HuH-7 (cell line): ENCODE results near the gene BNC2.

Experiments
- DNase-seq: peaks from one replicate; pipeline ENCODE4 v3.0.0; 2011; ENCODE audit warnings: low spot score

BNC2 gene

DNA sequence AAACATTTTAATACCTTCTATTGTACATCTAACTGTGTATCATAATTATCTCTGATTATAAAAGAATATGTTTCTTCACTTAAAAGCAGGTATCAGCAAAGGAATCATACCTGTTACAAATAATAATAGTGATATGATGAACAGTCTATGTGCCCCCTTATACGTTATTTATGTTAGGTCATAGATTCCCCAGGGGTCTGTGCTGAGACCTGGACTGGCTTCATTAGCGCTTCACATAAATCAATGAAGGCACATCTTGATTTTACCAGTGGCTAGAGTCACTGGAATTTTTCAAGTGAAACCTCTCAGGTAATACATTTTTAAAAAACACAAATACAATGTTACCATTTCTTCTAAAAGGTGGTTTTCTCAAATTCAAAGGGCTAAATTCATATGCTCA is 275.2 kb downstream of the BNC2 start:
- DNase-seq: no peak

DNA sequence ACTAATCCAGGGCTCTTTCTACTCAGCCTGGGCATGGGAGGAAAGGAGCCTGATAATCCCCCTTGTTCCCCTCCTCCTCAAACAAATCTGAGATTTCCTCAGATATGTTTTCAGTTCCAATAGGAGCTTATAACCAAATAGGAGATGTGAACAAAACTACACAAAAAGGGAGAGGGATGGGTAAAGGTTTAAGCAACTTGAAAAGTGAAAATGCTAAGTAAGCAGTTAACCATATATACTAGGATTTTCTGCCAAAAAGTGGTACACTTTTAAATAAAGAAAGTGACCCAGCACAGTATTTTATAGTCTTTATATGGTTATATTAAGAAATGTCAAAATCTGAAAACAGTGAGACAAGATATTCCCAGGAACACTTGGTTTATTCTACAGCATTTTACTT is 275.7 kb downstream of the BNC2 start:
- no peak for DNase-seq

DNA sequence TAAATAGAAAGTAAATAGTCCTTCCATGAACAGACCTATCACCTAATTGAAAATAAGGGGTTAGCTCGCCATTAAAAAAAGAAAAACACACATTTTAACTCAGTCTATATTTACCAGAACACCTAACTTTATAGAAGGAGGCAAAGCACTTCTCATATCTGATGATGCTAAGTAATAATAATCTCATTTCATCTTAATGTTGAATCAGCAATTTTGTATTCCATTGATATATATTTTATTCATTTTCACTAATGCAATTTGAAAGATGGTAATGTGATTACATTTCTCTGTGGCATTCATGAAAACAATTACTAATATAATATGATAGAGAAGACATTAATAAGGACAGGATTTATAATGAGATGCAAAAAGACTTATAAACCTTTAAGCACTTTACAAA is 276.7 kb downstream of the BNC2 start:
- no peak for DNase-seq

DNA sequence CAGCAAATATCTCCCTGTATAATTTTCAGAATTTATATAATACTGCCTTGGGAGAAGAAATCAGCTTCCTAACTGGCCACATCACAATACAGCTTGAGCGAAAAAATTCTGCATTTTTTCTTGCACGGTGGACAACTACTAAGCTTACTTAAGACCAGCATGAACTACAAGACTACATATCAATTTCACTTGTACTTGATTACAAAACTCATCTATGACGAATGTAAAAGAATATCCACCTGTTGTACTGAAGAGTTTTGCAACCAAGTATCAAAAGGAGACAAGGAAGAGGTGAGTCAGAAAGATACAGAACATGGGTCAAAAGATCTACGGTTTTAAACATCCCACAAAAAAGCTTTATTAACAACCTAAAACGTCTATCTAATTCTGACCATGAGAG is 279.4 kb downstream of the BNC2 start:
- DNase-seq: no peak

DNA sequence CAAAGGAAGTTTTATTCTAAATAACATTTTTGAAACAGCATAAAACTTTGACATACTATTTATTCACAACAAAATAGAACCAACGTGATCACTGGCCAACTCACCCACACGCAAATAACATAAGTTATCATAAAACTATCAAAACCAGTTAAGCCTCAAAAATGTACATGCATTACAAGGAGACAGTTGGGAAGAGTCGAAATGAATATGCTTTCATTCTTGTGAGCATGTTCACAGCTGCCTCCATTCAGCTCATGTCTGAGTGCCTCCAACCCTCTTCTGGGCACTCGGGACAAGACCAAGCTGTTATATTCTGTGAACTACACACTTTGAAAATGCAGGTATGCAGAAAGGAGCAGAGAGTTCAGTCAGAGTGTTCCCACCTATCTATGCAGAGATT is 284.9 kb downstream of the BNC2 start:
- no peak for DNase-seq

DNA sequence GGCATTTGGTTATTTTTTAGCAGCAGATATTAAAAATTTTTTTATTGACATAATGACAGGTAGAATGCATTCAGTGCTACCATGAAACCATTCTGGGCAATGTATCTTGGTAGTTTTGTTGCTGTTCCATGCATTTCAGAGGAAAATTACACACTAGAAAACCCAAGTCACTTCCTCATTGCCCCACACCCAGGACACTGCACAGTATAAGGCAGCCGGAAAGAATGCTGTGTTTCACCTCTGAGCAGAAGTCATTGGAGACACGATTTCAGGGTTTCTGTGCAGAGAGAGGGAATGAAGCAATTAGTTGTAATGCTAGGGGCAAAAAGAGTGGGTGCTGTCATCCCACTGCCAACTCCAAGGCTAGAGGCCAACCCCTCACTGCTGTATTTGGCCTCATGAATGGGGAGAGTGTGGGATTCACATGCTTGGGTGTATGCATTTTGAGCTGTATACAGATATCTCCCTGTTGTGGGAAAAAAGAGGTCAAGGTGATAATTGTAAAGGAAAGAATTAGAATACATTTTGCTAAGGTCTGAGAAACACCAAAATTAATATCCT is 290.5 kb downstream of the BNC2 start:
- DNase-seq: no peak

DNA sequence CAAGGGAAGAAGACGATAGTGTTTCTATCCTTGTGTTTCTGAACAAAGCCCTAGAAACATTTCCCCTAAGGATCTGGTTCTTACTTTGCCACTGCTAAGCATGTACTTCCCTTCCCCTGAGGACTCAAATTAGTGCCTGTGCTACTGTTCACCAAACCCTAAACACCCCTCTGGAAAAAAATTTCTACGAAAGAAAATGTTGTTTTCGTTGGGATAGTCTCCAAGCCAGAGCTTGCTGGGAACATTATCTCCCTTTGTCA is 294.6 kb downstream of the BNC2 start:
- DNase-seq: no peak

- DNase-seq: no peak
Observed at GRCh38 chr9:16575142-16575985, 295.1 kb downstream of the BNC2 start.

- no peak for DNase-seq
Observed at GRCh38 chr9:16572005-16572734, 298.3 kb downstream of the BNC2 start.

- DNase-seq: no peak
Observed at GRCh38 chr9:16571127-16571802, 299.2 kb downstream of the BNC2 start.

GRCh38 chr9:16563446-16563845 is 307.0 kb downstream of the BNC2 start:
- no peak for DNase-seq

GRCh38 chr9:16561121-16561520 is 309.3 kb downstream of the BNC2 start:
- DNase-seq: no peak

- no peak for DNase-seq
Observed at GRCh38 chr9:16559418-16560188, 310.9 kb downstream of the BNC2 start.

- DNase-seq: no peak
Observed at GRCh38 chr9:16555802-16556201, 314.7 kb downstream of the BNC2 start.

DNA sequence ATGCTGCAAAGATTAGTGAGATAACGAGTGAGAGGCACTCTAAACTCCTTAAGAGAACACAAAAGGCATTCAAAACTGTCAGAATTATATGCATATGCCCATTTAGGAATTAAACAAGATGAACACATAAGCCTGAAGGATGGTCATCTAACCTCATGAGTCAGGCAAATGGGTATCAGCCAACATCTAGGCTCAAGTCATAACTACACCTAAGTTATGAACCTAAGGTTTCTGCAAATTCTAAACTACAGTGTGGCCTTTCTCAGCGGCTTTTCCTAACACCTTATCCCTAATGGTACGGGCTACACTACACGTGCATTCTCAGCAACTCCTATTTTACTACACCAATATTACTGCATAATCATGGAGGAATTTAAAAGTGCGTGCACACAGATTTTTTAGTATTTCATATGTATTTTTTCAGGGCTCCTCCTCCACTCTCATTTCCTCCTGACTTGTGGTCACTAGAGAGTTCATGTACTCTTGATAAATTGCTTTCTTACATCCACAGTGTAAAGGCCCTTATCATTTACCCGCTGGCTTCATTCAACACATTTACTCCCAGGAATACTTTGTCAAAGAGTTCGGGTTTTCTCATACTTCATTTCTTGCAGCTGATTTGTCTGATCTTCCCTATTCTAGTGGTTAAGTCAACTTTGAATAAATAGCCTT is 316.5 kb downstream of the BNC2 start:
- DNase-seq: no peak

- no peak for DNase-seq
Observed at GRCh38 chr9:16552252-16552651, 318.2 kb downstream of the BNC2 start.

GRCh38 chr9:16551692-16552091 is 318.8 kb downstream of the BNC2 start:
- no peak for DNase-seq

DNA sequence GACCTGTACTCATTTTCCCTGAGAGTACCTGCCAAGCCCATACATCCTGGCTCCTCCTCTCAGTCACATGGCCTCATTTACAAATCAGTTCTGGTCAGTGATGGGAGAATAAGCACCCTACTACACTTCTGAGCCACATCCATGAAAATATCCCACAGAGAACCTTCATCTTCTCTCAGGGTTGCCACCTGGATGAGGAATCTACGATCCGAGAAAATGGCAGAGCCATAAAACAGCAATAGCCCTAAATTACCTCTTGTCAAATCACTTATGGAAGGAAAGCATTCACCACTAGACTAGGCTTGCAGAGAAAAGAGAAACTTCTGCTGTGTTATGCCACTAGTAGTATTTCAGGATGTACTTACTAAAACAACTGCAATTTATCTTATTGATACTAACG is 324.8 kb downstream of the BNC2 start:
- DNase-seq: no peak

DNA sequence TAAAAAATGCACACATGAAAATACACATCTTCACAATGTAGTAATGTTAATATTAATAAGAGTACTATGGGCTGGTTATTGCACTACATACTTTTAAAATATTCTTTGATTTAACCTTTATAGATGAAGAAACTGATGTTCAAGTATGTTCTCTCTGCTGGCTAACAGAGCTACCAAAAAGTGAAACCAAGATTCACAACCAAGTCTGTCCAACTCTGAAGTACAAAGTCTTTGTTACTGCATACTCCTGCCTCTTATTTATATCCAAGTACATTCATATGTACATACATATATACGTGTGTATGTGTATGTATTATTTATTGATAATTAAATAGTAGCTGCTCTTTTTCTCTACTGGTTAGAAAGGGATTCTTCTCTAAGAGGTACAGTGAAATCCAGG is 325.6 kb downstream of the BNC2 start:
- no peak for DNase-seq

DNA sequence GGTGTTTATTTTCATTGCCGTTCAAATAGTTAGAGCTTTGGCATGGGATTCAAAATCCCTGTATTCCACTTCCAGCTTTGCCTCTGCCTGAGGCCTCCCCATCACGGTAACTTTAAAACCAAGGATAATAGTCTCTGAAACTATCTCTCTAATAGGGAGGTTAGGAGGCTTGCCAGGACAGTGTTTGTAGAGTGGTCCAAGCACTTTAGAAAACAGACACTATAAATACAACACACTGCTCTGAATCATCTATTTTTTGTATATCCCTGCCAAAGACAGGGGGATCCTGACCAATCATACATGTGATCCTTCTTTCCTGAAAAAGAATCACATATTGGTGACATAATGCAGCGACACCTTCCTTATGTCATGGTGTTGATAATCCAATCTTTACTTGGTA is 326.8 kb downstream of the BNC2 start:
- no peak for DNase-seq

GRCh38 chr9:16543225-16543624 is 327.2 kb downstream of the BNC2 start:
- DNase-seq: no peak

DNA sequence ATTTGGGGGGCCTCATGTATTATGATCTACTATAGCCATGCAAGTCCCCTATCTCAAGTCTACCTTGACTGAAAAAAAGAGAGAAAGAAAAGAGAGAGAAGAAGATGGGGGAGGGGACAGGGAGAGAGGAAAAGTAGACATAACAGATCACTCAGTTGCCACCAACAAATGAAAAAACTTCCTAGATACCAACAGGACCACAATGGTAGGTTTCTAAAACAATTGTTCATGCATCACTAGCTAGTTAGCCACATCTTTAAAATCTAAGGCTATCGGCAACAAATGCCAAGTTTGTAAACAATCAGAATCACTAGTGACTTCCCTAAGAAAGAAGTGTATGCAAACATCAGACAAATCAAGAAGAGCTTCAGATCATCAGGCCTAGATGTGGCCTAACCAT is 328.2 kb downstream of the BNC2 start:
- DNase-seq: no peak
